HUES48 (cell line): ENCODE data around the gene CCR8.

ENCODE experiments used
- H3K27ac ChIP-seq: one replicate; pipeline ENCODE4 v1.7.0; 2013; ENCODE audit warnings: low read depth, low read length, inconsistent platforms
- H3K27me3 ChIP-seq: 2 replicates; pipeline ENCODE4 v1.6.1; 2013; ENCODE audit warnings: mild to moderate bottlenecking, low read length; ENCODE audit not compliant: control insufficient read depth, insufficient read depth
- H3K36me3 ChIP-seq: 2 replicates; pipeline ENCODE4 v1.6.1; 2013; ENCODE audit warnings: low read length; ENCODE audit not compliant: control insufficient read depth, insufficient read depth
- H3K4me1 ChIP-seq: 2 replicates; pipeline ENCODE4 v1.6.1; 2013; ENCODE audit warnings: mild to moderate bottlenecking, low read length; ENCODE audit not compliant: control insufficient read depth, insufficient read depth
- H3K4me3 ChIP-seq: 2 replicates; pipeline ENCODE4 v1.5.1; 2013; ENCODE audit warnings: mild to moderate bottlenecking, low read depth, low read length
- H3K9ac ChIP-seq: 2 replicates; pipeline ENCODE4 v1.6.1; 2013; ENCODE audit warnings: mild to moderate bottlenecking, low read depth, low read length, moderate library complexity
- H3K9me3 ChIP-seq: 2 replicates; pipeline ENCODE4 v1.6.1; 2013; ENCODE audit warnings: low read length; ENCODE audit not compliant: control insufficient read depth, insufficient read depth

Gene CCR8

GRCh38 chr3:39289107-39289506 lies 40.4 kb upstream of the CCR8 start:
- Histone ChIP-seq H3K4me3 (no peak overlapping the region), H3K27ac (no peak overlapping the region), H3K9me3 (no peaks in the 10 kb centered on the region), H3K36me3 (no peaks in the 10 kb centered on the region), H3K4me1 (no peaks in the 10 kb centered on the region), H3K9ac (no peak overlapping the region), H3K27me3 (no peaks in the 10 kb centered on the region)

- Histone ChIP-seq H3K9me3 (no peaks in the 10 kb centered on the region), H3K4me1 (no peaks in the 10 kb centered on the region), H3K4me3 (no peak overlapping the region), H3K27me3 (no peaks in the 10 kb centered on the region), H3K9ac (no peak overlapping the region), H3K36me3 (no peaks in the 10 kb centered on the region), H3K27ac (no peak overlapping the region)
Observed at GRCh38 chr3:39290255-39290654, 39.3 kb upstream of the CCR8 start.

GRCh38 chr3:39291903-39292329 lies 37.6 kb upstream of the CCR8 start:
- H3K27ac ChIP-seq, result no peak overlapping the region
- no peaks in the 10 kb centered on the region for H3K27me3 ChIP-seq
- H3K36me3 ChIP-seq, result no peaks in the 10 kb centered on the region
- no peaks in the 10 kb centered on the region for H3K9me3 ChIP-seq
- no peaks in the 10 kb centered on the region for H3K4me1 ChIP-seq
- H3K4me3 ChIP-seq, result no peak overlapping the region
- H3K9ac ChIP-seq, result no peak overlapping the region

- Histone ChIP-seq H3K27me3 (no peaks in the 10 kb centered on the region), H3K9me3 (no peaks in the 10 kb centered on the region), H3K9ac (no peak overlapping the region), H3K4me1 (no peaks in the 10 kb centered on the region), H3K36me3 (no peaks in the 10 kb centered on the region), H3K27ac (no peak overlapping the region), H3K4me3 (no peak overlapping the region)
Observed at GRCh38 chr3:39292961-39293360, 36.5 kb upstream of the CCR8 start.

- Histone ChIP-seq H3K27ac (no peak overlapping the region), H3K4me3 (no peak overlapping the region), H3K9ac (no peak overlapping the region), H3K4me1 (no peaks in the 10 kb centered on the region), H3K36me3 (no peaks in the 10 kb centered on the region), H3K27me3 (no peaks in the 10 kb centered on the region), H3K9me3 (no peaks in the 10 kb centered on the region)
Observed at GRCh38 chr3:39294446-39295183, 34.9 kb upstream of the CCR8 start.

GRCh38 chr3:39295184-39295775 lies 34.2 kb upstream of the CCR8 start:
- Histone ChIP-seq H3K27ac (no peak overlapping the region), H3K9ac (no peak overlapping the region), H3K4me1 (no peaks in the 10 kb centered on the region), H3K36me3 (no peaks in the 10 kb centered on the region), H3K4me3 (no peak overlapping the region), H3K9me3 (no peaks in the 10 kb centered on the region), H3K27me3 (no peaks in the 10 kb centered on the region)

- Histone ChIP-seq H3K27ac (no peak overlapping the region), H3K9ac (no peak overlapping the region), H3K27me3 (no peaks in the 10 kb centered on the region), H3K4me3 (no peak overlapping the region), H3K9me3 (no peaks in the 10 kb centered on the region), H3K36me3 (no peaks in the 10 kb centered on the region), H3K4me1 (no peaks in the 10 kb centered on the region)
Observed at GRCh38 chr3:39296197-39297077, 33.1 kb upstream of the CCR8 start.

GRCh38 chr3:39299279-39299678 lies 30.2 kb upstream of the CCR8 start:
- H3K27ac ChIP-seq, result no peak overlapping the region
- H3K36me3 ChIP-seq, result no peaks in the 10 kb centered on the region
- H3K27me3 ChIP-seq, result no peaks in the 10 kb centered on the region
- H3K9me3 ChIP-seq, result no peaks in the 10 kb centered on the region
- no peaks in the 10 kb centered on the region for H3K4me1 ChIP-seq
- no peak overlapping the region for H3K9ac ChIP-seq
- H3K4me3 ChIP-seq, result no peak overlapping the region

- Histone ChIP-seq H3K4me3 (no peak overlapping the region), H3K4me1 (no peaks in the 10 kb centered on the region), H3K9me3 (no peaks in the 10 kb centered on the region), H3K9ac (no peak overlapping the region), H3K36me3 (no peaks in the 10 kb centered on the region), H3K27ac (no peak overlapping the region), H3K27me3 (no peaks in the 10 kb centered on the region)
Observed at GRCh38 chr3:39302178-39302577, 27.3 kb upstream of the CCR8 start.

GRCh38 chr3:39313289-39313688 lies 16.2 kb upstream of the CCR8 start:
- H3K9me3 ChIP-seq, result no peaks in the 10 kb centered on the region; the same call in 1 of the 2 replicates
- no peak overlapping the region for H3K4me3 ChIP-seq
- no peaks in the 10 kb centered on the region for H3K36me3 ChIP-seq

GRCh38 chr3:39315420-39315819 lies 14.1 kb upstream of the CCR8 start:
- H3K4me3 ChIP-seq, result no peak overlapping the region
- H3K4me1 ChIP-seq, result no peaks in the 10 kb centered on the region
- no peaks in the 10 kb centered on the region for H3K27me3 ChIP-seq
- no peak overlapping the region for H3K9ac ChIP-seq
- no peak overlapping the region for H3K27ac ChIP-seq
- H3K36me3 ChIP-seq, result no peaks in the 10 kb centered on the region
- no peaks in the 10 kb centered on the region; the same call in 1 of the 2 replicates for H3K9me3 ChIP-seq

More at GRCh38 chr3:39313289-39313688, 16.2 kb upstream of the CCR8 start:
- no peak overlapping the region for H3K27ac ChIP-seq
- H3K9ac ChIP-seq, result no peak overlapping the region
- no peaks in the 10 kb centered on the region for H3K27me3 ChIP-seq
- H3K4me1 ChIP-seq, result no peaks in the 10 kb centered on the region
